ENCODE results near the gene GNAZ. TPM values are rescaled to one million over a fixed set of nuclear protein-coding genes. Genes with fewer than 3 reads are reported as not detected.

The GNAZ gene
- total RNA-seq, 1 experiment from 2014 or later = 1.2 TPM

GRCh38 chr22:23169043-23169406 is 98.7 kb downstream of the GNAZ start:
- Histone ChIP-seq H3K79me2 (ENCODE audit: low read depth) (no peaks in the 10 kb centered on the region), H3K27me3 (ENCODE audit: insufficient read depth, low read depth) (no peaks in the 10 kb centered on the region), H3K36me3 (ENCODE audit: low read depth) (no peaks in the 10 kb centered on the region), H3K9me3 (ENCODE audit: insufficient read depth, low read depth) (no peaks in the 10 kb centered on the region), H3K27ac (no peak overlapping the region), H3K4me2 (no peak overlapping the region), H4K20me1 (ENCODE audit: insufficient read depth) (no peaks in the 10 kb centered on the region), H3K9me2 (ENCODE audit: insufficient read depth) (no peaks in the 10 kb centered on the region), H3K4me1 (replicated peaks; ENCODE audit: insufficient read depth) (no peaks in the 10 kb centered on the region), H3K4me3 (no peak overlapping the region), H2AFZ (no peak overlapping the region), H3F3A (ENCODE audit: insufficient read depth, low read depth) (no peaks in the 10 kb centered on the region)
- TF ChIP-seq EZH2 (IDR thresholded peaks at IDR 0.05; ENCODE audit: low read depth) = no peak
- no peak for TF ChIP-seq CTCF (conservative IDR thresholded peaks at IDR 0.05)
- BruUV-seq (replicated peaks) = no TSS peak
- POLR2A ChIA-PET (ENCODE audit: unreplicated experiment) = no interaction called here
- DNase-seq = no peak
- intact Hi-C loops (cut with micrococcal nuclease; ENCODE audit: unreplicated experiment) = no loop called here
- CTCF ChIA-PET = no interaction called here

Other genes starting within 250 kb of the GNAZ start
- not detected in 2 replicates for gene IGLL5, start 182.7 kb upstream of the GNAZ start, total RNA-seq (2021)
- 0.28 TPM in 1 of 2 replicates, not detected in the other for gene RSPH14, start 71.5 kb downstream of the GNAZ start, total RNA-seq (2021)
- 5.8 and 6.8 TPM in 2 replicates for gene RAB36, start 75.0 kb downstream of the GNAZ start, total RNA-seq (2021)
- gene BCR, start 110.0 kb downstream of the GNAZ start, total RNA-seq (2021) = 47.8 and 54.9 TPM in 2 replicates